LHCN-M2 (cell line): Measurements from ENCODE around the gene CGREF1. TPM values are rescaled to one million over a fixed set of nuclear protein-coding genes. Genes with fewer than 3 reads are reported as not detected.

ENCODE experiments used
- DNase-seq: peaks from one replicate; pipeline ENCODE4 v3.0.0-alpha.2; 2012; ENCODE audit warnings: low read depth
- total RNA-seq: library from RNA; depleted of rRNA; stranded (reverse); fragments of >200 nt; gene quantifications from 2 replicates; pipeline ENCODE4 v1.2.3, GENCODE V29; 2014; rRNA removed

Gene CGREF1
- total RNA-seq, 1 experiment from 2014 or later: 0.69 TPM

DNA sequence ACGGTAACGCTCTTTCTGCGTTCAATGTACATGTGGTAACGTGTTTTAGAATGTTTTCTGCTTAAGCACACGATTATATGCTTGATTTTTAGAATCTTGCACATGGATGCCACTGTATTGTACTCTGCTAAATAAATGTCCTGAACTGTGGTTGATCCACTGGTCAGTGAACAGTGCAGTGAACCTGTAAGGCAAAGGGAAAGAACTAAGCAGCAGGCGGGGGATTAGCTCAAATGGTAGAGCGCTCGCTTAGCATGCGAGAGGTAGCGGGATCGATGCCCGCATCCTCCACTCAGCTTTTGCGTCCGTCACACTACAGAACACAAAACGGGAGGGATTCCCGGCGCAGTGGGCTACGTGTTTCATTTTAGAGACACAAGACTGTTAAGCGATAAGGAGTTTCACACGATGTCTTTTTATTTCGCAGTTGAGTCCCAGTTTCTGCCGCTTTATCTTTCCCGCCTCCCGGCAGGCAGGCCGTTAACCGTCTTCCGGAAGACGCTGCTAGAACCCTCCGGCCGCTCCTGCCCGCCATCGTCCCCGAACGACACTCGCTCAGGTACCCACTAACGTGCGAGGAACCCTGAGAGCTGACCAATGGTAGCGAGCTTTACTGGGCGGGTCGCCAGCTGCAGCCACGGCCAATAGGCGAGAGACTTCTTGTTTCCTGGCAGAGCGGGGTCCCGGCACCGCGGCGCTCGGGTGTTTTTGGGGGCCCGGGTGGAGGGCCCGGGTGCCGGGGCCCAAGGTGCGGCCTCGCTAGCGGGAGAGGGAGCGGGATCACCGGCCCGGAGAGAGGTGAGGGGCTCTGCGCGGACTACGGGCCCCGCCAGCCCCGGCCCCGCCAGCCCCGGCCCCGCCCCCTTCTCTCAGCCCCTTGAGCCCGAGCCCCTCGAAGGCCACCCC is 67.7 kb downstream of the CGREF1 start, which contains the start of gene AGBL5:
Gene AGBL5 (plus strand): TSS at position 673 of the 906 bp plus-strand sequence. CDS start 1,291 bp downstream, outside the sequence.
- DNase-seq: peak; percentile 88

Other genes starting within 250 kb of the CGREF1 start
- gene MAPRE3, start 148.5 kb downstream of the CGREF1 start, total RNA-seq: 1.5 and 1.7 TPM in 2 replicates
- gene TMEM214, start 86.2 kb downstream of the CGREF1 start, total RNA-seq: 60.0 and 61.4 TPM in 2 replicates
- 26.0 and 29.2 TPM in 2 replicates for gene AGBL5, start 67.5 kb downstream of the CGREF1 start, total RNA-seq
- gene OST4, start 47.5 kb downstream of the CGREF1 start, total RNA-seq: 325 and 383 TPM in 2 replicates
- 6.1 and 11.0 TPM in 2 replicates for gene EMILIN1, start 40.5 kb downstream of the CGREF1 start, total RNA-seq
- gene KHK, start 32.4 kb downstream of the CGREF1 start, total RNA-seq: 0.51 and 0.52 TPM in 2 replicates
- 0.17 TPM in 1 of 2 replicates, not detected in the other for gene ABHD1, start 4.7 kb upstream of the CGREF1 start, total RNA-seq
- gene PREB, start 15.5 kb upstream of the CGREF1 start, total RNA-seq: 68.9 and 72.4 TPM in 2 replicates
- gene PRR30, start 20.3 kb upstream of the CGREF1 start, total RNA-seq: not detected in 2 replicates
- not detected in 2 replicates for gene TCF23, start 29.9 kb upstream of the CGREF1 start, total RNA-seq
- 180 and 193 TPM in 2 replicates for gene ATRAID, start 92.9 kb upstream of the CGREF1 start, total RNA-seq
- 39.6 and 54.5 TPM in 2 replicates for gene SLC5A6, start 93.1 kb upstream of the CGREF1 start, total RNA-seq
- 42.7 and 44.5 TPM in 2 replicates for gene CAD, start 98.2 kb upstream of the CGREF1 start, total RNA-seq
- gene SLC30A3, start 143.9 kb upstream of the CGREF1 start, total RNA-seq: 0.63 TPM in 1 of 2 replicates, not detected in the other
- gene DNAJC5G, start 156.3 kb upstream of the CGREF1 start, total RNA-seq: not detected in 2 replicates
- 0.11 TPM in 1 of 2 replicates, not detected in the other for gene TRIM54, start 163.3 kb upstream of the CGREF1 start, total RNA-seq
- 1.2 and 2.2 TPM in 2 replicates for gene UCN, start 189.3 kb upstream of the CGREF1 start, total RNA-seq
- 81.4 and 113 TPM in 2 replicates for gene MPV17, start 204.0 kb upstream of the CGREF1 start, total RNA-seq
- 42.3 and 43.5 TPM in 2 replicates for gene GTF3C2, start 237.6 kb upstream of the CGREF1 start, total RNA-seq